OCI-LY1 (cell line): Measurements from ENCODE around the gene BBS12.

ENCODE experiments used
- H2AFZ ChIP-seq: fragments of 200-600 bp; sonication (generic), shearing (Covaris generic); 2 replicates; pipeline ENCODE4 v1.6.0; 2014; ENCODE audit warnings: antibody characterized with exemption, mild to moderate bottlenecking, low read length
- H3F3A ChIP-seq: fragments of 200-600 bp; sonication (generic), shearing (Covaris generic); 2 replicates; pipeline ENCODE4 v1.6.0; 2014; ENCODE audit warnings: mild to moderate bottlenecking, antibody characterized with exemption, low read length, moderate library complexity; ENCODE audit not compliant: insufficient read depth
- H3K27ac ChIP-seq: fragments of 200-600 bp; sonication (generic); 2 replicates; pipeline ENCODE4 v1.5.1; 2014; ENCODE audit warnings: low read length, mixed run types, mild to moderate bottlenecking, low read depth; ENCODE audit not compliant: poor library complexity, severe bottlenecking
- H3K27me3 ChIP-seq: fragments of 200-600 bp; sonication (generic); 2 replicates; pipeline ENCODE4 v1.6.0; 2014; ENCODE audit warnings: antibody characterized with exemption, mild to moderate bottlenecking, low read length, moderate library complexity; ENCODE audit not compliant: insufficient read depth
- H3K36me3 ChIP-seq: fragments of 200-600 bp; sonication (generic); 2 replicates; pipeline ENCODE4 v1.6.1; 2014; ENCODE audit warnings: mild to moderate bottlenecking, antibody characterized with exemption, low read length, moderate library complexity, mixed read lengths; ENCODE audit not compliant: insufficient read depth
- H3K4me1 ChIP-seq: fragments of 200-600 bp; sonication (generic); 2 replicates; pipeline ENCODE4 v1.5.1; 2014; ENCODE audit warnings: mild to moderate bottlenecking, low read length, moderate library complexity; ENCODE audit not compliant: insufficient read depth, severe bottlenecking
- H3K4me2 ChIP-seq: fragments of 200-600 bp; sonication (generic), shearing (Covaris generic); 2 replicates; pipeline ENCODE4 v1.6.1; 2014; ENCODE audit warnings: low read length
- H3K4me3 ChIP-seq: fragments of 200-600 bp; sonication (generic); 2 replicates; pipeline ENCODE4 v1.5.1; 2014; ENCODE audit warnings: low read length, low read depth, mild to moderate bottlenecking, mixed read lengths; ENCODE audit not compliant: poor library complexity, severe bottlenecking
- H3K79me2 ChIP-seq: fragments of 200-600 bp; shearing (Covaris generic); 2 replicates; pipeline ENCODE4 v1.6.1; 2016; ENCODE audit warnings: mixed run types, low read length, mixed read lengths; ENCODE audit not compliant: insufficient read depth
- H3K9ac ChIP-seq: fragments of 200-600 bp; sonication (generic), shearing (Covaris generic); 2 replicates; pipeline ENCODE4 v1.6.1; 2014; ENCODE audit warnings: mild to moderate bottlenecking, low read length, mixed read lengths
- H3K9me2 ChIP-seq: fragments of 200-600 bp; sonication (generic), shearing (Covaris generic); 2 replicates; pipeline ENCODE4 v1.6.1; 2014; ENCODE audit warnings: low read depth, mild to moderate bottlenecking, low read length, mixed read lengths
- H3K9me3 ChIP-seq: fragments of 200-600 bp; shearing (Covaris generic); 2 replicates; pipeline ENCODE4 v1.6.1; 2014; ENCODE audit warnings: low read length, mixed read lengths
- H4K20me1 ChIP-seq: fragments of 200-600 bp; sonication (generic), shearing (Covaris generic); 2 replicates; pipeline ENCODE4 v1.6.0; 2016; ENCODE audit warnings: mild to moderate bottlenecking, low read length; ENCODE audit not compliant: insufficient read depth
- EZH2 ChIP-seq: fragments of 200-600 bp; sonication (generic), shearing (Covaris generic); IDR thresholded peaks from 2 replicates; pipeline ENCODE4 v1.8.0; 2017; ENCODE audit warnings: borderline replicate concordance, mixed run types, mild to moderate bottlenecking, antibody characterized with exemption, low read length, moderate library complexity, mixed read lengths
- TF ChIP-seq, protein P1 (sequence below): fragments of 200-600 bp; sonication (generic), shearing (Covaris generic); IDR thresholded peaks from 2 replicates; pipeline ENCODE4 v1.5.1; 2017; ENCODE audit warnings: mild to moderate bottlenecking, antibody characterized with exemption, low read length, moderate library complexity, mixed read lengths

The BBS12 gene

DNA sequence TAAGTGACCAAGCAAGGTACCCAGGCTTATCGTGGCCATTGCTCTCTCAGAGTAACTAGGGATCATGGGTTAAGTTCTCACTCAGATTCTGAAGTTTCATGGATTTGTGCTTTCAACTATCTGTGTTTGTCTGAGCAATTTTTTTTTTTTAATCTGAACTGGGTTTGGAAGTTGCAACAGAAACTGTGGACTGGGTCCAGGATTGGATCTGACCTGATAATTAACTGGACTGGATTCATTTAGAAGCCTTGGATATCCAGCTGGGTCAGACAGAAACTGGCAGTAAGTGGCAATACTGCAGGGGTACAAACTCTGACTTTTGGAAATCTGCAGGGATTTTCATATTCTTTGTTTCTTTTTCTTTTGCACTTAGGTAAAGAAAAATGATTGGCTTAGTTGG, 55.4 kb downstream of the BBS12 start:
- Histone ChIP-seq H3K27me3 (no peaks in the 10 kb centered on the region), H3K27ac (no peak overlapping the region), H2AFZ (no peak overlapping the region), H3K9me2 (no peaks in the 10 kb centered on the region), H3K9me3 (no peaks in the 10 kb centered on the region), H3K9ac (no peak overlapping the region), H3K36me3 (no peaks in the 10 kb centered on the region), H3F3A (no peaks in the 10 kb centered on the region), H3K4me3 (no peak overlapping the region), H3K79me2 (no peaks in the 10 kb centered on the region), H4K20me1 (no peaks in the 10 kb centered on the region), H3K4me2 (no peak overlapping the region), H3K4me1 (no peaks in the 10 kb centered on the region)
- no peak for TF ChIP-seq EZH2
- TF ChIP-seq, protein P1, sequence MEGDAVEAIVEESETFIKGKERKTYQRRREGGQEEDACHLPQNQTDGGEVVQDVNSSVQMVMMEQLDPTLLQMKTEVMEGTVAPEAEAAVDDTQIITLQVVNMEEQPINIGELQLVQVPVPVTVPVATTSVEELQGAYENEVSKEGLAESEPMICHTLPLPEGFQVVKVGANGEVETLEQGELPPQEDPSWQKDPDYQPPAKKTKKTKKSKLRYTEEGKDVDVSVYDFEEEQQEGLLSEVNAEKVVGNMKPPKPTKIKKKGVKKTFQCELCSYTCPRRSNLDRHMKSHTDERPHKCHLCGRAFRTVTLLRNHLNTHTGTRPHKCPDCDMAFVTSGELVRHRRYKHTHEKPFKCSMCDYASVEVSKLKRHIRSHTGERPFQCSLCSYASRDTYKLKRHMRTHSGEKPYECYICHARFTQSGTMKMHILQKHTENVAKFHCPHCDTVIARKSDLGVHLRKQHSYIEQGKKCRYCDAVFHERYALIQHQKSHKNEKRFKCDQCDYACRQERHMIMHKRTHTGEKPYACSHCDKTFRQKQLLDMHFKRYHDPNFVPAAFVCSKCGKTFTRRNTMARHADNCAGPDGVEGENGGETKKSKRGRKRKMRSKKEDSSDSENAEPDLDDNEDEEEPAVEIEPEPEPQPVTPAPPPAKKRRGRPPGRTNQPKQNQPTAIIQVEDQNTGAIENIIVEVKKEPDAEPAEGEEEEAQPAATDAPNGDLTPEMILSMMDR, result no peak

DNA sequence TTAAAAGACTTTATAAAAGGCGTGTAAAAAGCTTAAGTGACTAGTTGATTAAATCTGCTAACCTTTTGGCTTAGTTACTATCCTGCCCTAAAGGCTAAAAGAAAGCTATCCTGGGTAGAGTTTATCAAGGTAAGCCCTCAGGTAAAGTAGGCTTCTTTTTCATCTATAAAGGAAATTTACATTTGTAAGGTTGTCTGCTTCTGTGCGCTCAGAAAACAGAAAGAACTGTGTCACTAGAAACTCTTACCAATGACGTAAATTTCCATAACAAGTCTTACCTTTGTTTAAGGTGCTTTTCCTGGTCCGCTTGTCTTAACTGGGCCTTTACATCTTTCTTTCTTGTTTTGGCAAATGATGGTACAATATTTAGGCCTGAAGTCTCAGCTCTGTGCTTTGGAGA, 56.4 kb downstream of the BBS12 start:
- Histone ChIP-seq H3K9me3 (no peaks in the 10 kb centered on the region), H3K36me3 (no peaks in the 10 kb centered on the region), H3K4me1 (no peaks in the 10 kb centered on the region)

DNA sequence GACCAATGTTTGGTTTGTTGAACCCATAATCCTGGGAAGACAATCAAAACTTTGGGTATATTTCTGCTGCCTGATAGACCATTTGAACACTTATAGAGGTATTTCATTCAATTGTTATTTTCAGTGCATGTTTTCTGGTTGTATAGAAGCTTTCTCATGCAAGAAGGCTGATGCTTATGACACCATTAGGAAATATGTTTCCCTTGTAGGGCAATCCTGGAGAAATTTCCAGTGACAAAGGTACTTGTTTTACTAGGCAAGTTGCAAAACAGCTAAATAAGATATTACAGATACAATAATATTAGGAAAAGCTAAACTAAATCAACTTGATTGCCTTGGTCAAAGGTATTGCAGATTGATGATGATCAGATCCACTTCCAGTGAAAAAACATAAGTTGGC, 61.3 kb downstream of the BBS12 start:
- Histone ChIP-seq H3K9ac (no peak overlapping the region), H4K20me1 (no peaks in the 10 kb centered on the region), H2AFZ (no peak overlapping the region), H3K27me3 (no peaks in the 10 kb centered on the region), H3K9me2 (no peaks in the 10 kb centered on the region), H3K4me2 (no peak overlapping the region), H3K4me1 (no peaks in the 10 kb centered on the region), H3K36me3 (no peaks in the 10 kb centered on the region), H3K9me3 (no peaks in the 10 kb centered on the region), H3K79me2 (no peaks in the 10 kb centered on the region), H3K27ac (no peak overlapping the region), H3K4me3 (no peak overlapping the region), H3F3A (no peaks in the 10 kb centered on the region)
- TF ChIP-seq EZH2, result no peak
- TF ChIP-seq, protein P1, result no peak

More for the DNA sequence above, 56.4 kb downstream of the BBS12 start:
- Histone ChIP-seq H3K9ac (no peak overlapping the region), H3K4me3 (no peak overlapping the region), H3K4me2 (no peak overlapping the region), H3K79me2 (no peaks in the 10 kb centered on the region), H3K27me3 (no peaks in the 10 kb centered on the region), H2AFZ (no peak overlapping the region), H3K27ac (no peak overlapping the region), H4K20me1 (no peaks in the 10 kb centered on the region), H3K9me2 (no peaks in the 10 kb centered on the region), H3F3A (no peaks in the 10 kb centered on the region)
- TF ChIP-seq, protein P1, result no peak
- no peak for TF ChIP-seq EZH2
